Activated CD4-positive, alpha-beta memory T cell treated with anti-CD3 and anti-CD28 coated beads, Interleukin-2, amount 10 ng/mL, durations not matched to agents 7 days and 5 days (primary cell): ENCODE measurements around the gene NYNRIN. TPM values are rescaled to one million over a fixed set of nuclear protein-coding genes. Genes with fewer than 3 reads are reported as not detected.
"Not testable (repeated sequence)": the region's sequence is repeated elsewhere in the genome, so short reads cannot be mapped to it uniquely, and the experiment has no call there.

Experiments
- CTCF ChIA-PET: fragments of 350-600 bp; sonication (Branson Sonifier 250); formaldehyde crosslinking; loops from one replicate; lab custom pipeline; 2021; ENCODE audit warnings: antibody characterized with exemption, inconsistent platforms; lab: Charles Lee
- POLR2A ChIA-PET: fragments of 350-600 bp; sonication (Branson Sonifier 250); formaldehyde crosslinking; loops from one replicate; lab custom pipeline; 2021; ENCODE audit warnings: antibody characterized with exemption; lab: Charles Lee
- DNase-seq: peaks from one replicate; pipeline ENCODE4 v3.0.0-alpha.2; 2020
- H3K27ac Mint-ChIP-seq: one replicate; pipeline ENCODE4 v1.8.0; 2021; ENCODE audit warnings: mild to moderate bottlenecking, mixed read lengths
- H3K27me3 Mint-ChIP-seq: one replicate; pipeline ENCODE4 v1.8.0; 2021; ENCODE audit warnings: mixed read lengths
- H3K36me3 Mint-ChIP-seq: one replicate; pipeline ENCODE4 v1.8.0; 2021; ENCODE audit warnings: low read depth, mixed read lengths
- H3K4me1 Mint-ChIP-seq: one replicate; pipeline ENCODE4 v1.8.0; 2021; ENCODE audit warnings: mixed read lengths
- H3K4me3 Mint-ChIP-seq: one replicate; pipeline ENCODE4 v1.8.0; 2021; ENCODE audit warnings: mild to moderate bottlenecking, mixed read lengths
- H3K9me3 Mint-ChIP-seq: one replicate; pipeline ENCODE4 v1.8.0; 2021; ENCODE audit warnings: mixed read lengths
- total RNA-seq, 2 experiments: library from RNA; stranded (reverse); gene quantifications; one replicate each; pipeline ENCODE4 v1.2.3, GENCODE V29; 2021

The NYNRIN gene
- total RNA-seq, 2 experiments from 2014 or later, result 0.18 TPM

- not testable (repeated sequence) for H3K36me3 Mint-ChIP-seq, H3K4me3 Mint-ChIP-seq, H3K9me3 Mint-ChIP-seq, H3K27ac Mint-ChIP-seq, DNase-seq
- Mint-ChIP-seq H3K4me1 (peaks cover 12% of the 10 kb centered on the region), H3K27me3 (peaks cover 36% of the 10 kb centered on the region)
- ChIA-PET POLR2A (interaction anchor here (3.2 kb wide), 1 partner anchor 59 kb away, joined by 19 read pairs; the partner anchor contains the start of genes CBLN3 and KHNYN), CTCF (interaction anchor here (2.0 kb wide), 1 partner anchor 60 kb away, joined by 6 read pairs; no protein-coding TSS in a partner anchor)
Observed at GRCh38 chr14:24371605-24372004, 27.2 kb upstream of the NYNRIN start.

- Mint-ChIP-seq H3K27me3 (peaks cover 24% of the 10 kb centered on the region), H3K4me3 (no peak overlapping the region), H3K9me3 (no peaks in the 10 kb centered on the region), H3K36me3 (no peaks in the 10 kb centered on the region), H3K27ac (no peak overlapping the region), H3K4me1 (peaks cover 6% of the 10 kb centered on the region)
- no peak for DNase-seq
- ChIA-PET CTCF (interaction anchor here (1.1 kb wide), 1 partner anchor 39 kb away, joined by 3 read pairs; no protein-coding TSS in a partner anchor), POLR2A (no interaction called here)
Observed at GRCh38 chr14:24372701-24373416, 25.9 kb upstream of the NYNRIN start.

GRCh38 chr14:24376448-24377070, 22.2 kb upstream of the NYNRIN start:
- Mint-ChIP-seq H3K4me3 (no peak overlapping the region), H3K36me3 (no peaks in the 10 kb centered on the region), H3K27me3 (peaks cover 7% of the 10 kb centered on the region), H3K9me3 (no peaks in the 10 kb centered on the region), H3K27ac (no peak overlapping the region), H3K4me1 (peaks cover 4% of the 10 kb centered on the region)
- no peak for DNase-seq
- ChIA-PET CTCF (interaction anchor here (1.2 kb wide), 1 partner anchor 55 kb away, joined by 3 read pairs; no protein-coding TSS in a partner anchor), POLR2A (no interaction called here)

DNA sequence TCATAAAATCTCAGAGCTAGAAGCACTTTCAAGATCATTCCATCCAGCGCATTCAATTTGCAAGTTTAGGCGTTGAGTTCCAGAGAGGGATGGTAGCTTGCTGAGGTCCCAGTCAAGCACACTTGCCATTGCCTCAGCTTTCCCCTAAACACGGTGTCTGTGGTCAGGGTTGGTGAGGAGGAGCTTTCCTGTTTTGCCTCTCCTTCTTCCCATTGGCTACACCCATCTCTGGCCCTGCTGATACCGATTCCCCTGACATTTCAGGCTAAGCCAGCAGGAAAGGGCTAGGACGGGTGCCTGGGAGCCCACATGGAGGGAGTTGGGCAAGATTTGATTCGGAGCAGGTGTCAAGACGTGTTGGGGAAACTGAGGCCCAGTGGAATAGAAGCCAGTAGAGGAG, 21.7 kb upstream of the NYNRIN start:
- no peaks in the 10 kb centered on the region for H3K36me3 Mint-ChIP-seq
- no peak for DNase-seq
- peaks cover 6% of the 10 kb centered on the region for H3K27me3 Mint-ChIP-seq
- peaks cover 4% of the 10 kb centered on the region for H3K4me1 Mint-ChIP-seq
- H3K27ac Mint-ChIP-seq, result no peak overlapping the region
- ChIA-PET POLR2A (no interaction called here), CTCF (interaction anchor here (1.2 kb wide), 1 partner anchor 54 kb away, joined by 3 read pairs; no protein-coding TSS in a partner anchor)
- no peak overlapping the region for H3K4me3 Mint-ChIP-seq
- H3K9me3 Mint-ChIP-seq, result no peaks in the 10 kb centered on the region

DNA sequence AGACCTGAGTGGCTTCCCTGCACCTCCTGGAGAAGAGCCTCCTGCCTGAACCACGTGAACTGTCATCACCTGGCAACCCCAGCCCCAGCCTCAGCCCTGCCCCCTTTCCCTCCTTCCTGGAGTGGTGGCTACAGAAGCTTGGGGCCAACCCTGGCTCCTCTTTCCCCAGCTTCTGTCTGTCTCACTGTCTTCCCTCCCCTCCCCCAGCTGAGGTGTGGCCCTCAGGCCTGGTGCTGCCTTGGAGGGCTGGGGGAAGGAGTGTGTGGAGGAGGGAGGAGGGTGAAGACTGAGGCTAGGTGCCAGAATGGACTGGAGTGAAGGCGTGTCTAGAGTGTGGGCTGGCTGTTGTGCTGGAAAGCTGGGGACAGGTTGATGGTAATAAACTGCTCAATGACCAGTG, 21.1 kb upstream of the NYNRIN start:
- POLR2A ChIA-PET, result interaction anchor here (1.0 kb wide), 1 partner anchor 38 kb away, joined by 3 read pairs; the partner anchor contains the start of gene RIPK3
- Mint-ChIP-seq H3K27me3 (peaks cover 2% of the 10 kb centered on the region), H3K4me3 (no peak overlapping the region), H3K27ac (no peak overlapping the region), H3K36me3 (no peaks in the 10 kb centered on the region), H3K4me1 (peaks cover 4% of the 10 kb centered on the region), H3K9me3 (no peaks in the 10 kb centered on the region)
- DNase-seq, result no peak
- CTCF ChIA-PET, result no interaction called here

GRCh38 chr14:24378327-24378726, 20.5 kb upstream of the NYNRIN start:
- Mint-ChIP-seq H3K4me3 (no peak overlapping the region), H3K27ac (no peak overlapping the region), H3K4me1 (peaks cover 4% of the 10 kb centered on the region), H3K27me3 (peaks cover 2% of the 10 kb centered on the region), H3K9me3 (no peaks in the 10 kb centered on the region), H3K36me3 (no peaks in the 10 kb centered on the region)
- POLR2A ChIA-PET, result interaction anchor here (1.0 kb wide), 1 partner anchor 38 kb away, joined by 3 read pairs; the partner anchor contains the start of gene RIPK3
- DNase-seq, result no peak
- CTCF ChIA-PET, result no interaction called here

DNA sequence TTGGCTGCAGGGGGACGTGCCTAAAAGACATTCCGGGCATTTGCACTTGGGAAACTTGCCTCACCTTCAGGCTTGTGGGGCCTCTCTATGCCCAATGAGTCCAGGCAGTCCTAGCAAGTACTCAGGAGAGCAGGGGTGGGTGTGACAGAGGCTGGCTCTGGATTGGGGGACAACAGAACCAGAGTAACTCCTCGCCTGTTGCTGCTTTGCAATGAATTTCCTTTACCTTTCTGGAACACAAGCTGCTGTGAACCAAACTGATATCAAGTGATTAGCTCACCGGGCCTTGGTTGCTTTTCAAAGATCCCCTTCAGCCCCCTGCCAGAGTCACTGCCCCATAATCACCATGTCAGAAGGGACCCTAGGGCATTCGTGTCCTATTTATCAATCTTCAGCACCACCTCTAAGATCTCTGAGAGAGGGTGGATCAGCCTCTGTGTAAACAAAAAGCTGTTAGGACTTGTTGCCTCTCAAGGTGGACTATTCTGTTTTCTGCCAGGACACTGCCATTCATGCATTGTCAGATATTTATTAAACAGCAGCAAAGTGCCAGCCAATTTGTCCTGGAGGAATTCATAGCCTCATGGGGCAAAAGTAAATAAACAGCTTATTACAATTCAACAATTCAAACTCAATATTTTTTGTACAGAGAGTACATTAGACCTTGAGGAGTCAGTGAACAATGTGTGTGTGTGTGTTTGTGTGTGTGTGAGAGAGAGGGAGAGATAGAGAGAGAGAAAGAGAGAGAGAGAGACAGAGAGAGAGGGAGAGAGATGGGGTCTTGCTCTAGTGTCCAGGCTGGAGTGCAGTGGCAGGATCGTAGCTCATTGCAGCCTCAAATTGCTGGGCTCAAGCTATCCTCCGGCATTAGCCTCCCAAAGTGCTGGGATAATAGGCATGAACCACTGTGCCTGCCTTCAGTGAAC, 19.6 kb upstream of the NYNRIN start:
- no peaks in the 10 kb centered on the region for H3K36me3 Mint-ChIP-seq
- DNase-seq, result no peak
- no peak overlapping the region for H3K4me3 Mint-ChIP-seq
- no peak overlapping the region for H3K27ac Mint-ChIP-seq
- peaks cover 6% of the 10 kb centered on the region for H3K27me3 Mint-ChIP-seq
- ChIA-PET POLR2A (interaction anchor here (1.2 kb wide), 2 partner anchors 39 to 51 kb away, joined by 3 read pairs; partner anchors contain the start of genes CBLN3, KHNYN and RIPK3), CTCF (no interaction called here)
- no peaks in the 10 kb centered on the region for H3K9me3 Mint-ChIP-seq
- peaks cover 4% of the 10 kb centered on the region for H3K4me1 Mint-ChIP-seq

DNA sequence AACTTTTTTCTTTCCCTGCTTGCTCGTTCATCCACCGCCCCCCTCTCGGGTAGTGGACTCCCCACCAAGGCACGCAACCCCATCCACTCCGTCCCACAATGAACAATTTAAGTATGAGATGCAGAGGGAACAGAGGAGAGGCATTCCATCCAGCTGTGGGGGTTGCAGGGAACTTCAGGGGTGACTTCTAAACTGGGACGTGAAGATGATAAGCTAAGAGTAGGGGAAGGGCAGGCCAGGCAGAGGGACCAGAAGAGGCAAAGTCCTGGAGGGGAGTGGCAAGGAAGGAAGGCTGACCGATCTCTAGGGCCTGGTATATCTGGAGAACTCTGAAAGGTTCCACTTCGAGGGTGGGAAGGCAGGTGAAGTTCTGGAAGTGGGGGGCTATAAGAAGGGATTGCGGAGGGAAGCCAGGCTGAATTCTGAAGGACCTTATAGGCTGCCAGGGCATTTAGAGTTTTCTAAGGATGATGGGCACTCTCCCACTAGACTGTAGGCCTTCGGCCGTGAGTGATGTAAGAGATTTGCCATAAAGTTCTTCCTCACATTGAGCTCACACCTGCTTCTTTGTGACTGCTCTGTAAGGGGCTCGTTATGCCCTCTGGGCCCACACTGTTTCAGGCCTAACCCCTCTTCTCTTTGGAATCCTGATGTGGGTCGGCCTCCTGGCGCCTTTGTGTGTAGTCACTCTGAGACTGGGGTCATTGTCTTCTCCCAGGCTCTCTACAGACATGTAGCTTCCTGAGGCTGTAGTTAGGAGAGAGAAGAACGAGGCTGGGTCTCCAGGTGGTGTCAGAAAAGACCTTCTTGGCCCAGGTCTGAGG, 18.7 kb upstream of the NYNRIN start:
- ChIA-PET CTCF (no interaction called here), POLR2A (interaction anchor here (1.2 kb wide), 2 partner anchors 40 to 50 kb away, joined by 3 read pairs; partner anchors contain the start of genes CBLN3, KHNYN and RIPK3)
- Mint-ChIP-seq H3K9me3 (no peaks in the 10 kb centered on the region), H3K27me3 (peaks cover 8% of the 10 kb centered on the region), H3K27ac (no peak overlapping the region), H3K36me3 (no peaks in the 10 kb centered on the region), H3K4me1 (peaks cover 4% of the 10 kb centered on the region), H3K4me3 (no peak overlapping the region)
- DNase-seq, result no peak

DNA sequence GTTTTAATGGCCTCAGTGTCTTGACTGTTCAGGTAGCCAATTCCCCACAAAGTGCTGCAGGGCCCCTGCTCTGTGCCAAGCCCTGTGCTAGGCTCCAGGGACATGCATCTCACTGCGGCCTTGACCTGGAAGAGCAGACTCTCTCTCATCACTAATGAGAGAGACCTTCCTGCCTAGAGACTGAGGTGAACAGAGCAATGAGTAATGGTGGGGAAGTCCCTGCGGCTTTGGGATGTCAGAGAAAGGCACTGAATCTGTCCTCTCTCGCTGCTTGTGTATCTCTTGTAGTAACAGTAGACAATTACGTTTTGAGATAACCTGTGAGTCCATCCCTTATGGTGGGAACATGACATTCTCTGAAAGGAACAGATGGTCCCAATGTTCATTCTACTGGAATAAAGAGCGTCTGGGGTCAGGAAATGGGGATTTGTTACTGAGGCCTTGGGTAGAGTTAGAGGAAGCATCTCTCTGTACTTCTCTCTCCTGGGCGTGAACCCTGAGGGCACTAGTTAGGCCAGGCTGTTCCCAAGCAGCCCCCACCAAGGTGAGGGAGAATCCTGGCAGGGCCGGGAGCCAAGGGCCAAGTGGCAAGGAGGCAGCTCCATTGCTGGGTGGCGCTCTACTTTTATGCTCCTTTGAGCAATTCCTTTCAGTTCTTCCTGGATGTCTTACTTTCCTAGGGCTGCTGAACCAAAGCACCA, 17.3 kb upstream of the NYNRIN start:
- no peak overlapping the region for H3K27ac Mint-ChIP-seq
- H3K4me1 Mint-ChIP-seq, result peaks cover 4% of the 10 kb centered on the region
- CTCF ChIA-PET, result no interaction called here
- POLR2A ChIA-PET, result no interaction called here
- H3K4me3 Mint-ChIP-seq, result no peak overlapping the region
- peaks cover 10% of the 10 kb centered on the region for H3K27me3 Mint-ChIP-seq
- H3K9me3 Mint-ChIP-seq, result no peaks in the 10 kb centered on the region
- no peaks in the 10 kb centered on the region for H3K36me3 Mint-ChIP-seq
- DNase-seq, result no peak

DNA sequence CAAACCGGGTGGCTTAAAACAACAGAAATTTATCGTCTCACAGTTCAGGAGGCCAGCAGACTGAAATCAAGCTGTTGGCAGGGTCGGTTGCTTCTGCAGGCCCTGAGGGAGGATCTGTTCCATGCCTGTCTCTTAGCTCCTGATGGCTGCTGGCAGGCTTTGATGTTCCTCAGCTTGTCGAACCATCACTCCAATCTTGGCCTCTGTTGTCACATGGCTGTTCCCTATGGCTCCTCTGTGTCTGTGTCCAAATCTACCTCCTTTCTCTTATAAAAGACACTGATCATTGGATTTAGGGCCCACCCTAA, 16.8 kb upstream of the NYNRIN start:
- Mint-ChIP-seq H3K4me3 (no peak overlapping the region), H3K27ac (no peak overlapping the region), H3K9me3 (no peaks in the 10 kb centered on the region), H3K27me3 (peaks cover 13% of the 10 kb centered on the region), H3K4me1 (peaks cover 3% of the 10 kb centered on the region), H3K36me3 (no peaks in the 10 kb centered on the region)
- ChIA-PET POLR2A (interaction anchor here (1.4 kb wide), 1 partner anchor 12 kb away, joined by 4 read pairs; no protein-coding TSS in a partner anchor), CTCF (interaction anchor here (0.5 kb wide), 1 partner anchor 17 kb away, joined by 3 read pairs; no protein-coding TSS in a partner anchor)
- DNase-seq, result no peak

- ChIA-PET POLR2A (no interaction called here), CTCF (interaction anchor here (0.7 to 1.0 kb wide), 2 partner anchors 46 to 50 kb away, joined by 3 read pairs; no protein-coding TSS in a partner anchor)
- Mint-ChIP-seq H3K4me1 (no peaks in the 10 kb centered on the region), H3K9me3 (no peaks in the 10 kb centered on the region), H3K4me3 (no peak overlapping the region), H3K36me3 (no peaks in the 10 kb centered on the region), H3K27me3 (peaks cover 29% of the 10 kb centered on the region), H3K27ac (no peak overlapping the region)
- no peak for DNase-seq
Observed at GRCh38 chr14:24384169-24384568, 14.6 kb upstream of the NYNRIN start.
